ENCODE data around the gene TNS1.

Gene TNS1

GRCh38 chr2:217941886-217942728 lies 60.7 kb downstream of the TNS1 start:
- DNase-seq, result no peak

GRCh38 chr2:217941339-217941738 lies 61.5 kb downstream of the TNS1 start:
- DNase-seq, result peak in 1 of 2 donors; percentile 38

- no peak for DNase-seq
These were observed 62.3 kb downstream of the TNS1 start for GRCh38 chr2:217940261-217941220.

GRCh38 chr2:217939629-217940245 lies 63.1 kb downstream of the TNS1 start:
- peak in 1 of 2 donors; percentile 68 for DNase-seq

- DNase-seq, result no peak
These were observed 63.6 kb downstream of the TNS1 start for GRCh38 chr2:217939220-217939619.

- DNase-seq, result no peak
These were observed 64.8 kb downstream of the TNS1 start for GRCh38 chr2:217938036-217938435.

- no peak for DNase-seq
These were observed 65.3 kb downstream of the TNS1 start for GRCh38 chr2:217937446-217937845.

GRCh38 chr2:217936952-217937351 lies 65.8 kb downstream of the TNS1 start:
- DNase-seq, result no peak

GRCh38 chr2:217935901-217936684 lies 66.7 kb downstream of the TNS1 start:
- no peak for DNase-seq

- DNase-seq, result no peak
These were observed 67.4 kb downstream of the TNS1 start for GRCh38 chr2:217935235-217935879.

- peak; percentile 93 to 94 for DNase-seq
These were observed 68.3 kb downstream of the TNS1 start for GRCh38 chr2:217934321-217935131.

- no peak for DNase-seq
These were observed 69.2 kb downstream of the TNS1 start for GRCh38 chr2:217933617-217933993.

- no peak for DNase-seq
These were observed 69.8 kb downstream of the TNS1 start for GRCh38 chr2:217932803-217933616.

- no peak for DNase-seq
These were observed 70.8 kb downstream of the TNS1 start for GRCh38 chr2:217931846-217932560.

GRCh38 chr2:217930761-217931563 lies 71.8 kb downstream of the TNS1 start:
- DNase-seq, result peak in 1 of 2 donors; percentile 16

- DNase-seq, result no peak
These were observed 72.8 kb downstream of the TNS1 start for GRCh38 chr2:217929757-217930707.

GRCh38 chr2:217929272-217929671 lies 73.5 kb downstream of the TNS1 start:
- no peak for DNase-seq

Data from inflammatory macrophage (primary cell).